Gastroesophageal sphincter (tissue), 3 donors: ENCODE results near the gene FSHR.

ENCODE experiments used
- EP300 ChIP-seq: sonication (generic); formaldehyde crosslinking; IDR thresholded peaks from one replicate; pipeline ENCODE4 v1.6.1; 2017; ENCODE audit warnings: antibody characterized with exemption, mild to moderate bottlenecking
- POLR2A ChIP-seq, 2 donors: fragments of 450-650 bp; IDR thresholded peaks; one replicate each; pipeline ENCODE4 v1.6.1; 2017; ENCODE audit warnings: antibody characterized with exemption in 2 of 2, mild to moderate bottlenecking in 2 of 2, moderate library complexity in 1 of 2
- TF ChIP-seq, protein P1 (sequence below), 4 experiments: fragments of 200-600 bp in 2 of 4; fragments of 450-650 bp in 2 of 4; sonication (generic) in 1 of 4; IDR thresholded peaks; one replicate each; pipeline ENCODE4 v1.5.1; 2017 to 2019; ENCODE audit warnings: antibody characterized with exemption in 4 of 4, mild to moderate bottlenecking in 2 of 4, moderate library complexity in 2 of 4

- no peak for TF ChIP-seq POLR2A (IDR thresholded peaks at IDR 0.05)
- no peak for TF ChIP-seq EP300
- TF ChIP-seq, protein P1, sequence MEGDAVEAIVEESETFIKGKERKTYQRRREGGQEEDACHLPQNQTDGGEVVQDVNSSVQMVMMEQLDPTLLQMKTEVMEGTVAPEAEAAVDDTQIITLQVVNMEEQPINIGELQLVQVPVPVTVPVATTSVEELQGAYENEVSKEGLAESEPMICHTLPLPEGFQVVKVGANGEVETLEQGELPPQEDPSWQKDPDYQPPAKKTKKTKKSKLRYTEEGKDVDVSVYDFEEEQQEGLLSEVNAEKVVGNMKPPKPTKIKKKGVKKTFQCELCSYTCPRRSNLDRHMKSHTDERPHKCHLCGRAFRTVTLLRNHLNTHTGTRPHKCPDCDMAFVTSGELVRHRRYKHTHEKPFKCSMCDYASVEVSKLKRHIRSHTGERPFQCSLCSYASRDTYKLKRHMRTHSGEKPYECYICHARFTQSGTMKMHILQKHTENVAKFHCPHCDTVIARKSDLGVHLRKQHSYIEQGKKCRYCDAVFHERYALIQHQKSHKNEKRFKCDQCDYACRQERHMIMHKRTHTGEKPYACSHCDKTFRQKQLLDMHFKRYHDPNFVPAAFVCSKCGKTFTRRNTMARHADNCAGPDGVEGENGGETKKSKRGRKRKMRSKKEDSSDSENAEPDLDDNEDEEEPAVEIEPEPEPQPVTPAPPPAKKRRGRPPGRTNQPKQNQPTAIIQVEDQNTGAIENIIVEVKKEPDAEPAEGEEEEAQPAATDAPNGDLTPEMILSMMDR (IDR thresholded peaks at IDR 0.05): no peak
Measured at GRCh38 chr2:49035481-49035880, 118.8 kb downstream of the FSHR start.
